H1 (cell line): Measurements from ENCODE around the gene ACOT6. TPM values are rescaled to one million over a fixed set of nuclear protein-coding genes. Genes with fewer than 3 reads are reported as not detected.

Experiments used
- BRCA1 ChIP-seq: IDR thresholded peaks from 2 replicates; pipeline ENCODE4 v1.6.1; 2012; ENCODE audit warnings: low read depth, low read length, improper control_type of control experiment
- CBX5 ChIP-seq: fragments of 300-800, 300-1000 bp; sonication (generic); IDR thresholded peaks from 2 replicates; pipeline ENCODE4 v1.7.1; 2016; ENCODE audit warnings: antibody characterized with exemption, low read length, low read depth
- CEBPB ChIP-seq: IDR thresholded peaks from 2 replicates; pipeline ENCODE4 v1.6.1; 2012; ENCODE audit warnings: low read depth, low read length
- CHD7 ChIP-seq: fragments of 300-600 bp; sonication (generic); IDR thresholded peaks from 2 replicates; pipeline ENCODE4 v1.7.1; 2012; ENCODE audit warnings: low read length, moderate library complexity, mild to moderate bottlenecking, inconsistent platforms; ENCODE audit not compliant: insufficient replicate concordance
- FOSL1 ChIP-seq: IDR thresholded peaks from 2 replicates; pipeline ENCODE4 v1.6.1; 2011; ENCODE audit warnings: mild to moderate bottlenecking, low read depth, low read length, moderate library complexity; ENCODE audit not compliant: insufficient read depth
- HDAC6 ChIP-seq: IDR thresholded peaks from one replicate; pipeline ENCODE4 v1.7.1; 2012; ENCODE audit warnings: low read depth, mild to moderate bottlenecking, inconsistent platforms, low read length, moderate library complexity
- KDM5A ChIP-seq: fragments of 200-600 bp; IDR thresholded peaks from 2 replicates; pipeline ENCODE4 v1.7.1; 2012; ENCODE audit warnings: mild to moderate bottlenecking, low read length, inconsistent platforms, mixed read lengths
- RBBP5 ChIP-seq: IDR thresholded peaks from 2 replicates; pipeline ENCODE4 v1.7.1; 2012; ENCODE audit warnings: low read depth, mild to moderate bottlenecking, inconsistent platforms, low read length, moderate library complexity, borderline replicate concordance
- TBP ChIP-seq: IDR thresholded peaks from 2 replicates; pipeline ENCODE4 v1.6.1; 2011; ENCODE audit warnings: low read depth, low read length, improper control_type of control experiment
- TCF12 ChIP-seq: IDR thresholded peaks from 2 replicates; pipeline ENCODE4 v1.6.1; 2011; ENCODE audit warnings: low read depth, mild to moderate bottlenecking, low read length
- polyA plus RNA-seq, 7 experiments: library from polyadenylated mRNA; depleted of rRNA in 3 of 7; stranded (reverse) in 5 of 7; unstranded in 2 of 7; fragments of >200 nt in 5 of 7; fragments of 200-250 nt in 2 of 7; gene quantifications; 1 replicate in 5 of 7; 2 replicates in 1 of 7; 4 replicates in 1 of 7; pipeline versions ENCODE4 v1.2.1 to v1.2.3, GENCODE V29; 2011 to 2013; ENCODE audit warnings: missing spikeins in 2 of 7, mixed read lengths in 2 of 7
- total RNA-seq: library from RNA; stranded (reverse); fragmentation: NEBNext Ultra II Directional; extraction: Animal tissue kit (Norgen Biotek cat#: 25700); gene quantifications from 2 replicates; pipeline ENCODE4 v1.2.1, GENCODE V29; 2021

ACOT6 gene
- total and polyA plus RNA-seq, 2 of the 8 experiments (the other 6 are each of a cell fraction or from before 2014, with no cell fraction given): not detected

- no peak for TF ChIP-seq CHD7
- TF ChIP-seq RBBP5: no peak
- TF ChIP-seq TBP: no peak
- TF ChIP-seq CBX5: no peak
- no peak for TF ChIP-seq FOSL1
- TF ChIP-seq HDAC6: no peak
- TF ChIP-seq KDM5A: no peak
- TF ChIP-seq CEBPB: no peak
- TF ChIP-seq BRCA1: no peak
- no peak for TF ChIP-seq TCF12
These were observed 5.1 kb upstream of the ACOT6 start (continued) for GRCh38 chr14:73607241-73607640.
